GM19463 (cell line): Measurements from ENCODE around the gene CALM3.
"Not testable (repeated sequence)": the region's sequence is repeated elsewhere in the genome, so short reads cannot be mapped to it uniquely, and the experiment has no call there.

Experiments
- ATAC-seq: cut with Tn5 transposase; IDR thresholded peaks from one replicate; pipeline ENCODE4 v1.9.1; 2021; ENCODE audit warnings: mild to moderate bottlenecking, moderate library complexity; ENCODE audit not compliant: unreplicated experiment

The CALM3 gene

GRCh38 chr19:46614114-46614722, 13.1 kb downstream of the CALM3 start:
- ATAC-seq = no peak

GRCh38 chr19:46615966-46616365, 14.8 kb downstream of the CALM3 start:
- ATAC-seq = no peak

GRCh38 chr19:46616631-46617322, 15.6 kb downstream of the CALM3 start:
- no peak for ATAC-seq

- ATAC-seq = no peak
Measured at GRCh38 chr19:46617601-46618000, 16.5 kb downstream of the CALM3 start.

- no peak for ATAC-seq
Measured at GRCh38 chr19:46618670-46619231, 17.6 kb downstream of the CALM3 start.

- ATAC-seq = no peak
Measured at GRCh38 chr19:46620267-46620666, 19.1 kb downstream of the CALM3 start.

- ATAC-seq = no peak
Measured at GRCh38 chr19:46620716-46621115, 19.6 kb downstream of the CALM3 start.

- no peak for ATAC-seq
Measured at GRCh38 chr19:46621191-46622117, 20.3 kb downstream of the CALM3 start.

- ATAC-seq = no peak
Measured at GRCh38 chr19:46622118-46622446, 21.0 kb downstream of the CALM3 start.

GRCh38 chr19:46623915-46624502, 22.9 kb downstream of the CALM3 start:
- no peak for ATAC-seq

GRCh38 chr19:46624958-46625661, 24.0 kb downstream of the CALM3 start, which contains the start of gene PTGIR:
Gene PTGIR, minus strand, starts transcription at chr19:46625089. Its CDS starts 864 bp downstream, at chr19:46624225.
- ATAC-seq = no peak

- ATAC-seq = no peak
Measured at GRCh38 chr19:46625731-46626130, 24.6 kb downstream of the CALM3 start.

GRCh38 chr19:46626446-46626845, 25.3 kb downstream of the CALM3 start:
- ATAC-seq = no peak

GRCh38 chr19:46628970-46629369, 27.8 kb downstream of the CALM3 start:
- ATAC-seq = not testable (repeated sequence)

- ATAC-seq = no peak
Measured at GRCh38 chr19:46629546-46630025, 28.5 kb downstream of the CALM3 start.

GRCh38 chr19:46630586-46631205, 29.6 kb downstream of the CALM3 start:
- ATAC-seq = no peak

GRCh38 chr19:46631481-46631880, 30.4 kb downstream of the CALM3 start:
- no peak for ATAC-seq

GRCh38 chr19:46633130-46633529, 32.0 kb downstream of the CALM3 start:
- no peak for ATAC-seq

- ATAC-seq = peak; percentile 49
Measured at GRCh38 chr19:46634045-46634655, 33.0 kb downstream of the CALM3 start.
